Activated CD4-positive, alpha-beta memory T cell treated with anti-CD3 and anti-CD28 coated beads, Interleukin-2, amount 10 ng/mL, durations not matched to agents 7 days and 5 days (primary cell): ENCODE results near the gene TMEM223. TPM values are rescaled to one million over a fixed set of nuclear protein-coding genes. Genes with fewer than 3 reads are reported as not detected.

Source experiments
- CTCF ChIA-PET: fragments of 350-600 bp; sonication (Branson Sonifier 250); formaldehyde crosslinking; loops from one replicate; lab custom pipeline; 2021; ENCODE audit warnings: antibody characterized with exemption, inconsistent platforms; lab: Charles Lee
- POLR2A ChIA-PET: fragments of 350-600 bp; sonication (Branson Sonifier 250); formaldehyde crosslinking; loops from one replicate; lab custom pipeline; 2021; ENCODE audit warnings: antibody characterized with exemption; lab: Charles Lee
- DNase-seq: peaks from one replicate; pipeline ENCODE4 v3.0.0-alpha.2; 2020
- H3K27ac Mint-ChIP-seq: one replicate; pipeline ENCODE4 v1.8.0; 2021; ENCODE audit warnings: mild to moderate bottlenecking, mixed read lengths
- H3K27me3 Mint-ChIP-seq: one replicate; pipeline ENCODE4 v1.8.0; 2021; ENCODE audit warnings: mixed read lengths
- H3K36me3 Mint-ChIP-seq: one replicate; pipeline ENCODE4 v1.8.0; 2021; ENCODE audit warnings: low read depth, mixed read lengths
- H3K4me1 Mint-ChIP-seq: one replicate; pipeline ENCODE4 v1.8.0; 2021; ENCODE audit warnings: mixed read lengths
- H3K4me3 Mint-ChIP-seq: one replicate; pipeline ENCODE4 v1.8.0; 2021; ENCODE audit warnings: mild to moderate bottlenecking, mixed read lengths
- H3K9me3 Mint-ChIP-seq: one replicate; pipeline ENCODE4 v1.8.0; 2021; ENCODE audit warnings: mixed read lengths
- total RNA-seq, 2 experiments: library from RNA; stranded (reverse); gene quantifications; one replicate each; pipeline ENCODE4 v1.2.3, GENCODE V29; 2021

TMEM223 gene
- total RNA-seq, 2 experiments from 2014 or later = 18.0 to 21.0 TPM

- Mint-ChIP-seq H3K4me3 (no peak overlapping the region), H3K9me3 (no peaks in the 10 kb centered on the region), H3K36me3 (peaks cover 11% of the 10 kb centered on the region), H3K4me1 (peaks cover 19% of the 10 kb centered on the region), H3K27ac (no peak overlapping the region), H3K27me3 (no peaks in the 10 kb centered on the region)
- no peak for DNase-seq
- ChIA-PET POLR2A (interaction anchor here (0.7 to 2.7 kb wide), 6 partner anchors 11 to 156 kb away, joined by 3 to 8 read pairs (median 4); partner anchors contain the start of genes HNRNPUL2, POLR2G, TTC9C and TUT1), CTCF (interaction anchor here (1.2 to 1.5 kb wide), 4 partner anchors 13 to 114 kb away, joined by 3 to 7 read pairs (median 4); no protein-coding TSS in a partner anchor)
These were observed 44.2 kb downstream of the TMEM223 start for GRCh38 chr11:62747475-62748160.

Other genes starting within 250 kb of the TMEM223 start
- 100 to 1,000 TPM; 323 to 360 TPM for gene AHNAK, start 245.2 kb downstream of the TMEM223 start, total RNA-seq
- 100 to 1,000 TPM; 991 to 999 TPM for gene EEF1G, start 218.1 kb downstream of the TMEM223 start, total RNA-seq
- 10 to 100 TPM; 23.7 to 25.2 TPM for gene TUT1, start 200.5 kb downstream of the TMEM223 start, total RNA-seq
- 100 to 1,000 TPM; 226 TPM for gene MTA2, start 190.1 kb downstream of the TMEM223 start, total RNA-seq
- gene EML3, start 179.2 kb downstream of the TMEM223 start, total RNA-seq = 100 to 1,000 TPM; 121 to 122 TPM
- gene ROM1, start 178.7 kb downstream of the TMEM223 start, total RNA-seq = 1 to 10 TPM; 1.6 to 2.2 TPM
- gene B3GAT3, start 170.0 kb downstream of the TMEM223 start, total RNA-seq = 10 to 100 TPM; 58.9 to 67.1 TPM
- gene GANAB, start 145.4 kb downstream of the TMEM223 start, total RNA-seq = 100 to 1,000 TPM; 278 to 284 TPM
- gene INTS5, start 138.7 kb downstream of the TMEM223 start, total RNA-seq = 10 to 100 TPM; 30.6 to 32.1 TPM
- gene C11orf98, start 126.8 kb downstream of the TMEM223 start, total RNA-seq = 10 to 100 TPM; 88.4 to 93.5 TPM
- 10 to 100 TPM; 16.6 to 18.3 TPM for gene CSKMT, start 126.7 kb downstream of the TMEM223 start, total RNA-seq
- gene UQCC3, start 120.3 kb downstream of the TMEM223 start, total RNA-seq = 1 to 10 TPM; 7.9 to 8.2 TPM
- gene LBHD1, start 119.7 kb downstream of the TMEM223 start, total RNA-seq = 10 to 100 TPM; 17.2 to 18.3 TPM
- gene UBXN1, start 112.9 kb downstream of the TMEM223 start, total RNA-seq = 100 to 1,000 TPM; 135 to 139 TPM
- under 1 TPM; 0.18 to 0.20 TPM for gene LRRN4CL, start 102.5 kb downstream of the TMEM223 start, total RNA-seq
- gene BSCL2, start 84.6 kb downstream of the TMEM223 start, total RNA-seq = 10 to 100 TPM; 24.2 to 28.9 TPM
- gene GNG3, start 84.3 kb downstream of the TMEM223 start, total RNA-seq = not detected
- 10 to 100 TPM; 65.1 to 65.3 TPM for gene HNRNPUL2, start 64.5 kb downstream of the TMEM223 start, total RNA-seq
- 10 to 100 TPM; 48.3 to 48.4 TPM for gene TTC9C, start 63.5 kb downstream of the TMEM223 start, total RNA-seq
- gene ZBTB3, start 37.8 kb downstream of the TMEM223 start, total RNA-seq = 10 to 100 TPM; 13.3 to 13.4 TPM
- 10 to 100 TPM; 89.2 to 94.1 TPM for gene POLR2G, start 30.4 kb downstream of the TMEM223 start, total RNA-seq
- 10 to 100 TPM; 15.2 to 16.0 TPM for gene TAF6L, start 20.6 kb downstream of the TMEM223 start, total RNA-seq
- gene TMEM179B, start 4.6 kb downstream of the TMEM223 start, total RNA-seq = 10 to 100 TPM; 46.9 to 48.2 TPM
- 10 to 100 TPM; 80.3 to 82.4 TPM for gene NXF1, start 13.4 kb upstream of the TMEM223 start, total RNA-seq
- 10 to 100 TPM; 40.6 to 41.6 TPM for gene STX5, start 40.0 kb upstream of the TMEM223 start, total RNA-seq
- gene TEX54, start 40.8 kb upstream of the TMEM223 start, total RNA-seq = not detected
- 10 to 100 TPM; 46.1 to 48.4 TPM for gene WDR74, start 47.6 kb upstream of the TMEM223 start, total RNA-seq
- gene SLC3A2, start 88.9 kb upstream of the TMEM223 start, total RNA-seq = 100 to 1,000 TPM; 262 to 279 TPM
- gene CHRM1, start 129.4 kb upstream of the TMEM223 start, total RNA-seq = not detected
- not detected for gene SLC22A6, start 193.0 kb upstream of the TMEM223 start, total RNA-seq
- gene SLC22A8, start 223.8 kb upstream of the TMEM223 start, total RNA-seq = not detected